Fibroblast of skin of back (primary cell): Measurements from ENCODE around the gene PECR.
A peak's percentile ranks its signal among the peaks of the same experiment; 100 is the strongest.

Experiments
- DNase-seq: peaks from one replicate; pipeline ENCODE4 v3.0.0-alpha.2; 2013

The PECR gene

DNA sequence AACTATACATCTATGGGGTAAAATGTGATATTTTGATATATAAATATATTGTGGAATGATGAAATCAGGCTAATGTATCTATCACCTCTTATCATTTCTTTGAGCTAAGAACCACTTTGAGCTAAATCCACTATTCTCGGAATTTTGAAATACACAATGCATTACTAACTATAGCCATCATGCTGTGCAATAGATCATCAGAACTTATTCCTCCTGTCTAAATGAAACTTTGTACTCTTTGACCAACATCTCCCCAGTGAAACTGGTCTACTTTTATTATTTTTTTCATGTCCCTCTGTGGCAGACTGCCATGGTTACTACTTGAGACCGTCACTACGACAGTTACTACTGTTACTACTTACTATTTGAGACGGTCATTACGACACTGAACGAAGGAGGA, 11.4 kb downstream of the PECR start:
- no peak for DNase-seq

DNA sequence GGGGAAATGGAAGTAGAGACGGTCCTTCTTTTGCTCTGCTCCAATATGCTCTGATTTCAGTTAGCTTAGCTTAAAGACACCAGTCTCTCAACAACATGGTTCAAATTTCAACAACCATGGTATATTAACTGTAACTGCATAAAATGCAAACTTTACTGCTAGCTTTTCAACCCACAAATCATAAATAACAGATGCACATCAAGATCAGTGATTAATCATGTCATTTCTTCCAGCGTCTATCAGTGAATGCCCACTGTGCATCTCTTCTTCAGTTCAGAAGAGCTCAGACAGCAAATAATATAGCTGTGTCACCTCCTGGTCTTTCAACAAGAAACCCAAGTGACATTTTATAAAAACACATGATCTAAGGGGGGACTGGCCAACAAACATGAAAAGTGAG, 12.6 kb downstream of the PECR start:
- no peak for DNase-seq

GRCh38 chr2:216066230-216066629, 15.4 kb downstream of the PECR start:
- peak; percentile 77 for DNase-seq

DNA sequence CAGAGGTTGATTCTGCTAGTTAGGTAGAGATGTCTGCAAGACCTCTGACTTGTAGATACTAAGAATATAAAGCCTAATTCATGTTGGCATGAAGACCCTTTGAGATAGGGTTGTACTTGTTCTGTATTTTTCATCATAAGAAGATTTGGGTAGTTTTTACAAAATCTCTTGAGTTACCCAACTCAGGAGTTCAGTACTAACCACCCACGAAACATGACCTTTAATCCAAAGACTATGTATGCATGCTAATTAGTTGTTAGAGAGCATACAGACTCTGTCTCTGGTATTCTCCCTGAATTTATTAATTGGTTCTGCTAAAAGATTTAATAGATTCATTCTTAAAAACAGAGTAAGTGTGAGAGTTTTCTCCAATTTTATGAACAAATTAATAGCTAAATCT, 16.9 kb downstream of the PECR start:
- DNase-seq = no peak

GRCh38 chr2:216064014-216064630, 17.5 kb downstream of the PECR start:
- DNase-seq = peak; percentile 25

- DNase-seq = no peak
Measured at GRCh38 chr2:216059233-216059834, 22.3 kb downstream of the PECR start.

DNA sequence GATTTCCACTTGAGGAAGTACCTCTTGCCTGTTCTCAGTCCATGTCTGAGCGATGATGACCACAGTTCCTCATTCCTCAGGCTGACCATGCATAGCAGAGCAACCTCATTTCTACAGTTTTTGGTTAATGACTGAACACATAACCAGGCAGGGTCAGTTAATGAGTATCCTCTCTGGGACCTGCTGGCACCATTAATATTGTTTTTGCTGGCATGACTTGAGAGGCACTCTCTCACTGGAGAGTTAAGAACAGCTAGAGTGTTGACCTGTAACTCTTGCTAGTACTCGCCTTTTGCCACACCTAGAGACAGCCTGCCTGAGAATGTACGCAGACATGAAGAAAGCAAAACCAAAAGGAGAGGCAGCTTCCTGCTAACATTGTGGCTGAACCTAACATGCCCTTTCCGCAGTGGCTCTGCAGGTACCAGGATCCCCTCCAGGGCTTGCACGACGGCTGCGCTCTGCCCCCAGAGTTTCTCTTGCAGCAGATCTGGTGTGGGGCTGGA, 23.9 kb downstream of the PECR start:
- DNase-seq = peak; percentile 43

DNA sequence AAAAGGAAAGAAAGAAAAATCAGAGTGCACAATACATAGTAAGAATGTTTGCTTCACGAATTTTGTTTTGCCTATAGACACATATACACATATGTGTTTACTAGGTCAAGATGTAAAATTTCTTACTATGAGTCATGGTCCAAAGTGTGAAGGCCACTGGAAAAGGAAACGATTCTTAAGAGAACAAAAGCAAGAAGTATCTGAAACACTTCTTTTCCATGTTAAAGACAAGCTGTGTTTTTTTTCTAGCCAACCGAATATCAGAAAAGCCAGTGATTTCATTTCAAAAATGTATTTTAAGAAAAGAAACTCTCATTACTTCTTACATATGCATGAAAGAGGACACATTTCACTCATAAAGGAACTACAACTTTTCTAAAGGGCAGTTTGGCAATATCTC, 24.9 kb downstream of the PECR start:
- DNase-seq = no peak

GRCh38 chr2:216055680-216056079, 25.9 kb downstream of the PECR start:
- DNase-seq = no peak

DNA sequence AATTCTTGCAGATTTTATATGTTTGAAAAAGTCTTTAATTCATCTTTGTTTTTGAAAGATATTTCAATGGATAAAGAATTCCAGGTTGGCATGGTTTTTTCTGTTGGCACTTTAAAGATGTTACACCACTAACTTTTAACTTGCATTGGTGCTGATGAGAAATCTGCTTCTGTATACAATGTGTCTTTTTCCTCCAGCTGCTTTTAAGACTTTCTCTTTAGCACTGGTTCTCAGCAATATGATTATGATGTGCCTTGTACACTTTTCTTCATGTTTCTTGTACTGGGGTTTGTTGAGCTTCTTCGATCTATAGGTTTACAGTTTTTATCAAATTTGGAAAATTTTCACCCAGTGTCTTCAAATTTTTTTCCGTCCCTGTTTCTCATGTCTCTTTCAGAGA, 29.2 kb downstream of the PECR start:
- DNase-seq = no peak

GRCh38 chr2:216051350-216051749, 30.3 kb downstream of the PECR start:
- DNase-seq = no peak

GRCh38 chr2:216049452-216049851, 32.2 kb downstream of the PECR start:
- no peak for DNase-seq

- no peak for DNase-seq
Measured at GRCh38 chr2:216047397-216047796, 34.2 kb downstream of the PECR start.

- no peak for DNase-seq
Measured at GRCh38 chr2:216044883-216045486, 36.6 kb downstream of the PECR start.

DNA sequence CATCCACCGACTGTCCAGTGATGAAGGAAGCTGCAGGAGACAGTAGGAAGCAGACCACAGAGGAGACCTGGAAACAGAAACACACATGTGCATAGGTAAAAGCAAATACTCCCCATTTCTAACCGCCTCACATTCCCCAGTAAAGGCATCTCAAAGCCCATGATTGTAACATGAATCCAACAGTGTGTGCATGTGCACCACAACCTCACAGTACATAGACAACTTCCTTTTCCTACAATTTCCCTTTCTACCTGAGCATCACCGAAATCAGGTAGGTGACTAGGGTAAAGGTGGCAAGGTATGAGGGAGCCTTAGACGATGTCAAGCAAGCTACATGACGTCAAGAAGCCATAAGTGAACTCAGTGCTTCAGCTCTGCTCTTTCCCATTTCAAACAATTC, 37.7 kb downstream of the PECR start:
- DNase-seq = no peak

DNA sequence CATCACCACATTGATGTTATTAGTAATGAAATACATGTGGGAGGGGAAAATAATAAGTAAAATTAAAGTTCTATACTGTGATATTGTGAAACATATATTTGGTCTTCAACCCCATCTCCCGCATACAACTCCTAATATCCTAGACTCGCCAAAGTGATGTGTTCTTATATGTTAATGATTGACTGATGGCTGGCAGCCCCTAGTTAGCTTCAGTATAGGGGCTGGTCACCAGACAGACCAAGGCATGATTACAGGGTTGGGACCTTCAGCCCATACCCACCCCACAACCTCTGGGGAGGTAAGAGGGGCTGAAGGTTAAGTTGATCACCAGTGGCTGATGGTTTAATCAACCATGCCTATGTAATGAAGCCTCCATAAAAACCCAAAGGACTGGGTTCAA, 40.2 kb downstream of the PECR start:
- no peak for DNase-seq

- DNase-seq = no peak
Measured at GRCh38 chr2:216039918-216040317, 41.7 kb downstream of the PECR start.

DNA sequence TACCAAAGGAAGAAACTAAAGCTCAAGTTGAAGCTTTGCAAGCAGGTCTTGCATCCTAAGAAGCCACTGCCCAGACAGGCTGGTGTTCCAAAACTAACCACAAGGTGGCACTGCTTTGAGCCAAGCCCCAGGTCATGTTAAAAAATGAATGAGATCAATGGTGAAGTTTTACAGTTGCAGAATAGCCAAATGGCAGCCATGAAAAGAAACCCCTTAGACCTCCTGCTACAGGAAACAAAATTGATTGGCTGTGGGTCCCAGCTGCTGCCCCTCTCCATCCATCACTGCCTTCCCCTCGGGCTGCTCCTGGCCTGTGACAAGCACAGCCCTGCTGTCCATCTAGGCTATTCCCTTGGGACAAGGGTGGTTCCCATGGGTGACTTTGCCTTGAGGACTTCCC, 47.5 kb downstream of the PECR start:
- DNase-seq = peak; percentile 67

GRCh38 chr2:216033403-216033802, 48.2 kb downstream of the PECR start:
- DNase-seq = no peak

GRCh38 chr2:216031960-216032689, 49.5 kb downstream of the PECR start:
- DNase-seq = peak; percentile 90

- no peak for DNase-seq
Measured at GRCh38 chr2:216030216-216030615, 51.4 kb downstream of the PECR start.

GRCh38 chr2:216029416-216030129, 52.0 kb downstream of the PECR start:
- peak; percentile 72 for DNase-seq
